ENCODE data around the gene CGB1. TPM values are rescaled to one million over a fixed set of nuclear protein-coding genes. Genes with fewer than 3 reads are reported as not detected.
"Not testable (repeated sequence)": the region's sequence is repeated elsewhere in the genome, so short reads cannot be mapped to it uniquely, and the experiment has no call there.

CGB1 gene
- not detected in 2 replicates for total RNA-seq

DNA sequence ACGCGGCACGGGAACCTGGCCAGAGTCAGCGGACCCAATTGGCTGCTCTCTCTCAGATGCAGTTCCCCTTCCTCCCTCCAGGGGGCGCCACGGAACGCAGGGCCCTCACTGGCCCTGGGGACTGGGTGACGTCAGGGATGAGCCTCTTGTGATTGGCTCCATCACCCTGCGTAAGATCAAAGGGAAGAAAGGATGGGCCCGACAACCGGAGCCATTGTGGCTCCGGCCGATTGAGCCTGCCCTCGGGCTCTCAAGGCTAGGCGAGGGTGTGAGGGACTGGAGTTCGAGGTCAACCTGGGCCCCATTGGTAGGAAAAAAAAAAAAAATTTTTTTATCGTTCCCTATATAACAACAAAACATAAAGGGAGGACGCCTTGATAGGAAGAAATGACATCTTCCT, at the start of gene CGB1:
Gene CGB1, minus strand, starts transcription at position 81 of the 400 bp plus-strand sequence. CDS start 184 bp downstream, outside the sequence.
- DNase-seq (ENCODE audit: extremely low read depth, low read depth, low spot score), result not testable (repeated sequence)

DNA sequence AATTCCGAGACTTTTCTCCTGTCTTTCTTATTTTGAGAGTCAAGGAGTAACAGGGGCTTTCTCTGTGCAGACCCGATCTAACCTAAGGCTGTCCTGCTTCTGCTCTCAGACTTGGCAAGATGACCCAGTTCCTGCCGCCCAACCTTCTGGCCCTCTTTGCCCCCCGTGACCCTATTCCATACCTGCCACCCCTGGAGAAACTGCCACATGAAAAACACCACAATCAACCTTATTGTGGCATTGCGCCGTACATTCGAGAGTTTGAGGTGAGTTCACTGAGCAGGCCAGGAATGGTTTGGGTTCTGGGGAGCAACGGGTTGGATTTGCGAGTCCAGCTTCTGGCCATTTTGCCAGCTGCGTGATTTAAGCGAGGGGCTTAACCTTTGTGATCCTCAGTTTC, 49.6 kb upstream of the CGB1 start:
- no peak for DNase-seq (ENCODE audit: extremely low read depth, low read depth, low spot score)

DNA sequence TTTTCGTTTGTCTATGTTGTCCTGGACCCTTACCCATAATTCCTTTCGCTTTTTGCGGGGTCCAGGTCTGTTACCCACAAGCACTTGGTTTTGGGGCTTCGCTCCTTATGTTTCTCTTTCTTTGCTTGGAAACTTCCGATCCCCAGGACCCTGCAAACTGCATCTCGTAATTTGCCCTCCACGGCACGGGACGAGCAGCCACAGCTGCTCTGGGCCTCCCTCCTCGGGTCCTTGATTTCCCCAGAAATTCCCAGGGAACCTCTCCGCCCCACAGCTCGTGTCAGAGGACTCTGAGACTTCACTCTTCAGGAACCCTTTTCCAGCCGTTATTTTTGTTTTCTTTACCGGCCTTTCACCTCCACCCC, 49.2 kb upstream of the CGB1 start:
- DNase-seq (ENCODE audit: extremely low read depth, low read depth, low spot score), result no peak

DNA sequence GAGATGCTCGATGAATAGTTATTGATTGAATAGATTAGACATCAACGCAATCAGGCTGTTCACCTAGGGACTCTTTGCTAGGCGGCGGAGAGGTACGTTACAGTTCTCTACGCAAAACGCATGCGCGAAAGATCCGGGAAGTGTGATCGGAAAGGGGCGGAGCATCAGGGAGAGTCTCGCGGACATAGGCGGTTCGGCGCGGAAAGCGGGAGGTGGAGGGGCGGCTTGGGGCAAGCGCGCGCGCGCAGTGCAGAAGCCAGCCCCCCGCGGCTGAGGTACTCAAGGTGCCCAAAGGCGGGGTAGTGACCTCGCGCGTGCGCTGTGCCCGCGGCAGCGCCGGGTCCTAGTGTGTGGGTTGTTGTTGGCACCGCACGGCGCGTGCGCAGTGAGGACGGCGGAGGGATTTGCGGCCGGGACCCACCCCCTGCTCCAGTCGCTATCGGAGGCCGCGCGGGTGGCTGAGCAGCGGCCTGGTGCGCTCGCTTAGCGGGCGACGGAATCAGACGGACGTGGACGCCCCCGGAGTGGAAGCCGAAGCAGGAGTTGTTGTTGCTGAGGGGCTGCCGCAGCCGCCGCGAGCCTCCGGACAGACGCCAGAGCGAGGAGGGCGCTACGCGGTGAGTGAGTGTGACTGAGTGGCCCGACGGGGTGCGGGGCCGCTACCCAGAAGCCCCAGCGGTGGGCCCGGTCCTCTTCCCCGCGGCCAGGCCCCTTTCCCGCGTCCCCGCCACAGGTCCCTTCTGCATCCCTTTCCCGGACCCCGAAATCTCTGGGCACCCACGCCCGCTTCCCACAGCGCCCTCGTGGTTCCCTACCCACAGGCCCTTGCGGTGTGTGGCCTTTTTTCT, 48.5 kb upstream of the CGB1 start, which contains the start of gene SNRNP70:
Gene SNRNP70, plus strand, starts transcription at position 432 of the 848 bp plus-strand sequence. CDS start 964 bp downstream, outside the sequence.
- peak; percentile 96 for DNase-seq (ENCODE audit: extremely low read depth, low read depth, low spot score)

DNA sequence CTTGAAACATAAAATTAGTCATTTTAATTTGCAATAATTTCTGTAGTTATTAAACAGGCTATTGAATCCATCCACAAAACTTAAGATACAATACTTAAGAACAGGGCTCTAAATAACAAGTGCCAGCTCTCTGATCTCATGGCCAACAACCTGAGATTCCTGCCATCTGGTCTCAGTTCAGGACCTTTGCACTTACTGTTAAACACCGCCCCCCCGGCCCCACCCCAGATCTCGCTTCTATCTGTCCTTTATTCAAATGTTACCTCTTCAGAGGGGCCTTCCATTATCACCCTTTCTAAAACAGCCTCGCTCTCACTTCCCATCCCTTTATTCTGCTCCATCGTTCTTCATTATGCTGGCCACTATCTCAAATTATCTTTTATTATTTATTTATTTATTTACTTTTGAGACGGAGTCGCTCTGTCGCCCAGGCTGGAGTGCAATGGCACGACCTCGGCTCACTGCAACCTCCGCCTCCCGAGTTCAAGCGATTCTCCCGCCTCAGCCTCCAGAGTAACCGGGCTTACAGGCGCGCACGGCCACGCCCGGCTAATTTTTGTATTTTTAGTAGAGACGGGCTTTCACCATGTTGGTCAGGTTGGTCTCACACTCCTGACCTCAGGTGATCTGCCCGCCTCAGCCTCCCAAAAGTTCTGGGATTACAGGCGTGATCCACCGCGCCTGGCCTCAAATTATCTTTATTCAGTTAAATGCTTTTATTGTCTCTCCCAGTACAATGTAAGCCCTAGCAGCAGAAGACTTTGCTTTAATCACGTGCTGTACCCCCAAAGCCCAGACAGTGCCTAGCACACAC, 47.7 kb upstream of the CGB1 start:
- no peak for DNase-seq (ENCODE audit: extremely low read depth, low read depth, low spot score)

DNA sequence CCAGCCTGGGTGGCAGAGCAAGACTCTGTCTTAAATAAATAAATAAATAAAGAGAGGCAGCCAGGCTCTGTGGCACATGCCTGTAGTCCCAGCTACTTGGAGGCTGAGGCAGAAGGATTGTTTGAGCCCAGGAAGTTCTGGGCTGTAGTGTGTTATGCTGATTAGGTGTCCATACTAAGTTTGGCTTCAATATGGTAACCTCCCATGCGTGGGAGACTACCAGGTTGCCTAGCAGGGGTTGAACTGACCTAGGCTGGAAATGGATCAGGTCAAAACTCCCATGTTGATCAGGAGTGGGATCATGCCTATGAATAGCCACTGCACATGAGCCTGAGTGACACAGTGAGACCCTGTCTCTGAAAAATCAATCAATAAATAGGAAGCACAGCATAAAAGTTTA, 44.6 kb upstream of the CGB1 start:
- no peak for DNase-seq (ENCODE audit: extremely low read depth, low read depth, low spot score)

DNA sequence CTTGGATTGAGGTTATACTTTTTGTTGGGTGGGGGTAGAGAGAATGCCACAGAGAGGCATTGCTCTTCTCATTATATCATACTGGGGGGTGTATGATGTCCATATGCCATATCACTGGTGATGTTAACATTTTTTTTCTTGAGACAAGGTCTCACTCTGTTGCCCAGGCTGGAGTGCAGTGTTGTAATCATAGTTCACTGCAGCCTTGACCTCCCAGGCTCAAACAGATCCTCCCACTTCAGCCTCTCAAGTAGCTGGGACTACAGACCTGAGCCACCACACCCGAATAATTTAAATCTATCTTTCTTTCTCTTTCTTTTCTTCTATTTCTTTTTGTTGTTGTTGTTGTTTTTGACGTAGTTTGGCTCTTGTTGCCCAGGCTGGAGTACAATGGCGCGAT, 43.7 kb upstream of the CGB1 start:
- DNase-seq (ENCODE audit: extremely low read depth, low read depth, low spot score), result no peak

DNA sequence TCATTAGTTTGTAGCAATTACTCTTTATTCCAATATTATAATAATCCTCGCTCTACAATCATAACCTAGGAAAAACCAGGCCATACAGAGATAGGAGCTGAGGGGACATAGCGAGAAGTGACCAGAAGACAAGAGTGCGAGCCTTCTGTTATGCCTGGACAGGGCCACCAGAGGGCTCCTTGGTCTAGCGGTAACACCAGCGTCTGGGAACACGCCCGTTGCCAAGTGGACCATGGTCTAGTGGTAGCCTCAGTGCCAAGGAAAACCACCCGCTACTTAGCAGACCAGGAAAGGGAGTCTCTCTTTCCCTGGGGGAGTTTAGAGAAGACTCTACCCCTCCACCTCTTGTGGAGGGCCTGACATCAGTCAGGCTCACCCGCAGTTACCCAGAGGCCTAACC, 38.2 kb upstream of the CGB1 start:
- DNase-seq (ENCODE audit: extremely low read depth, low read depth, low spot score), result not testable (repeated sequence)

DNA sequence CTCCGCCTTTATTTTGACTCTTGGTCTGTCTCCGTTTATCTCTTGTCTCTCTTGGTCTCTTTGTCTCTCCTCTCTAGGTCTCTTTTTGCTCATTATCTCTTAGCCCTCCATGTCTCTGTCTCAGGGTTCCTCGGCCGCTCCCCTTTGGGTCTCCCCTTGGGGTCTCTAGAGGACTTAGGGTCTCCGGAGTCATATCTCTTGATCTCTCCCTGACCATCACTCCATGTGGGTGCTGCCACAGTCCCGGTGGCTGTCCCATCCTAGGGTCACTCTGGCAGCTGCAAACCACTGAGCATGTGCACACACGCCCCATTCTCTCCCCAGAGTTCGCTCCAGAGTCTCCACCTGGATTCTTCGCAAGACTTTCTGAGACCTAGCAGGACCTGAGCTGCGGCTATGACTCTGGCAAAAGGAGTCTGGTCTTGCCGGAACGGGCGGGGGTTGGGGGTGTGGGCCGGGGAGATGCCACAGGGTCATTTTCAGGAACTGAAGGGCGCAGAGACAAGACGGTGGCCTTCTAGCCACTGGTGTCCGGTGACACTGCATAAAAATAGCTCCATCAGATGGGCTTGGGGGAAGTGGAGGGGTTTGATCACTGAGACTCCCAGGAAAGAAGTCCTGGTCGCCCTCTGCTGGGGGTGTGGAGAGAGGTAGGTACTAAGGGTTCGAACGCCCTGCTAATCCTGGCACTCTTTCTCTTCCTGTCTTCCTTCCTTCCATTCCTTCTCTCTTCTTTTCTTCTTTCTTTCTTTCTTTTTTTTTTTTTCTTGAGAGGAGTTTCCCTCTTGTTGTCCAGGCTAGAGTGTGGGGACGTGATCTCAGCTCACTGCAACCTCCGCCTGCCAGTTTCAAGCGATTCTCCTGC, 37.1 kb upstream of the CGB1 start:
- DNase-seq (ENCODE audit: extremely low read depth, low read depth, low spot score), result no peak

DNA sequence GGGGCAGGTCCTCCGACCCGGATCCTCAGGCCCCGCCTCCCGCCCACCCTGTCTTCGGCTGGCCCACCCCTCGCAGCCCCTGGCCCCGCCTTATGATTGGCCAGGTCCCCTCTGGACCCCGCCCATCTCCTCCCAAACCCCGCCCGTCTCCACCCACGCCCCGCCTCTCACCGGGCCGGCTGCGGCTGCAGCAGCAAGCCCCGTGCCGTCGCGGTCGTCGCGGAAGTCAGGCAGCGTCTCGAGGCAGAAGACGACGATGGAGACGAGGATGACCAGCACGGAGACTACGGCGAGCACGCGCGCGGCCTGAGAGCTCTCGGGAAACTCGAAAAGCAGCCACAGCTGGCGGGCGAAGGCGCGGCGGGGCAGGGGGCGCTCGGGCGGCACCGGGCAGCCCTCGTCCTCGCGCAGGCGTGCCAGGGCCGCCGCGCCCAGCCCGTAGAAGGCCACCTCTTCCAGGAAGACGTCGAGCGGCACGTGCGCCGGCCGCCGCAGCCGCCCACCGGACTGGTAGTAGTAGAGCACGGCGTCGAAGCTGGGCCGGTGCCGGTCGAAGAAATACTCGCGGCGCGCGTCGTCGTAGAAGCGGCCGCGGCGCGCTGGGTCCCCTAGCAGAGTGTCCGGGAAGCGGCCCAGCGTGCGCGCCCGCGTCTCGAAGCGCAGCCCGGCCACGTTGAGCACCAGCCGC, 35.3 kb upstream of the CGB1 start:
- no peak for DNase-seq (ENCODE audit: extremely low read depth, low read depth, low spot score)

DNA sequence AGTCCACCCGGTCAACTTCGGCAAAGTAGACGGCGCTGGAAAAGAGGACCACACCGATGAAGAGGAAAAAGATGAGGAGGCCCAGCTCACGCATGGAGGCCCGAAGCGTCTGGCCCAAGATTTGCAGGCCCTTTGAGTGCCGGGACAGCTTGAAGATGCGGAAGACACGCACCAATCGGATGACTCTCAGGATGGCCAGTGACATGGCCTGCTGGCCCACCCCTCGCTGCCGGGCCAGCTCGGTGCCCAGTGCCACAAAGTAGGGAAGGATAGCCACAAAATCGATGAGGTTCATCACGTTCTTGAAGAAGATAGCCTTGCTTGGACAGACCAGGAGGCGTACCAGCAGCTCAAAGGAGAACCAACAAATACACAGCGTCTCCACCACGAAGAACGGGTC, 33.7 kb upstream of the CGB1 start:
- no peak for DNase-seq (ENCODE audit: extremely low read depth, low read depth, low spot score)

DNA sequence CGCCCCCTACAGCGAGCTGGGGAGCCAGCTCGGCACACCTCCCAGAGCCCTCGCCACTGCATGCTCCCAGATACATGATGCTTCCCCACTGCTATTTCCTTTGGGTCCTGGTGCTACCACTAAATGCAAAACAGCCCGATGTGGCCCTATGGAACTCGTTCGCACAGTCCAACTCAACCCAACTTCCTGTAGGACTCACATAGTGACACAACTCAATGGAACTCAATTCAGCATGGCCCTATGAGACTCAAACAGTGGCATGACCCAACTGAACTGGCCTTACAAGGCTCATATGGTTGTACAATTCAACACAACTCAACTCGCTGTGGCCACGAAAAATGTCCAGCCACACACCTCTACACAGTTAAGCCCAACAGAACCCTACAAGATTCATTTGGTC, 32.3 kb upstream of the CGB1 start:
- no peak for DNase-seq (ENCODE audit: extremely low read depth, low read depth, low spot score)

DNA sequence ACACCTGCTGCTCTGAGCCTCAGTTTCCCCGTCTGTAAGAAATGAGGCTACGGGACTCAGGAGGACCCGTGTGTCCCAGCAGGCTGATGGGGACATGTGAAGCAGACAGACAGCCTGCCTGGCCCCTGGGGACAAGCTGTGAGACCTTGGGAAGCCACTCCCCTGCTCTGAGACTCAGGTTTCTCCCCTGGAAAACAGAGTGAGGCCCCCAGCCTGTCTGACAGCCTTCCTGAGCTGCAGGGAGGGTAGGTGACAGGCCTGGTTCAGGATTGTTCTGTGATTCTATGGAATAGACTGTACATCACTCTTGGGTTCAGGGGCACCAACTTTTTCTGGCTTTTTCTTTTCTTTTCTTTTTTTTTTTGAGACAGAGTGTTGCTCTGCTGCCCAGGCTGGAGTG, 30.9 kb upstream of the CGB1 start:
- no peak for DNase-seq (ENCODE audit: extremely low read depth, low read depth, low spot score)

DNA sequence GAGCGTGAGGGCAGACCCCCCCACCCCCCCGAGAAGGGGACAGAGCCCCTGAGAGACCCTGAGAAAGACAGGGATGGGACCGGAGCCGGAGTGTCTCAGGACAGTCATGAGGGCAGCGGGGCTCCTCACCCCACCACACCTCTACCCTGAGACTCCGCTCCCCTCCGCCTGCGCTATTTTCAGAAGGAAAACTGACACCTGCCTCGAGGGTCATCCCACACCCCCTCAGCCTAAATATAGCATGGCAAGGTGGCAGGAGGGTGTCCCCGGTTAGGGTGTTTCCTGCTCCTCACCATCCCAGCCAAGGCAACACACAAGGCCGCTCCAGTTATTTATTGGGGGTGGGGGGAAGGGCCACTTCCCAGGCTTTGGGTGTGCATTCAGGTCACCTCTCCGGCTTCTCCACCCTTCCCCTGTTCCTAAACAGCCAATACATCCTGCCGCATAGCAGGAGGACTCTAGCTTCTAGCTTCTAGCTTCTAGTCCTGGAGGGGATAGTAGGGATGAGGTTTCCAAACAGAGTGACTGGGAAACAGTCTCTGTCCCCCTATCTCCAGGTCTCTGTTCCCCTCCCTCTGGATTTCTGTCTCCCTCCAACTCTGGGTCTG, 29.3 kb upstream of the CGB1 start:
- no peak for DNase-seq (ENCODE audit: extremely low read depth, low read depth, low spot score)

DNA sequence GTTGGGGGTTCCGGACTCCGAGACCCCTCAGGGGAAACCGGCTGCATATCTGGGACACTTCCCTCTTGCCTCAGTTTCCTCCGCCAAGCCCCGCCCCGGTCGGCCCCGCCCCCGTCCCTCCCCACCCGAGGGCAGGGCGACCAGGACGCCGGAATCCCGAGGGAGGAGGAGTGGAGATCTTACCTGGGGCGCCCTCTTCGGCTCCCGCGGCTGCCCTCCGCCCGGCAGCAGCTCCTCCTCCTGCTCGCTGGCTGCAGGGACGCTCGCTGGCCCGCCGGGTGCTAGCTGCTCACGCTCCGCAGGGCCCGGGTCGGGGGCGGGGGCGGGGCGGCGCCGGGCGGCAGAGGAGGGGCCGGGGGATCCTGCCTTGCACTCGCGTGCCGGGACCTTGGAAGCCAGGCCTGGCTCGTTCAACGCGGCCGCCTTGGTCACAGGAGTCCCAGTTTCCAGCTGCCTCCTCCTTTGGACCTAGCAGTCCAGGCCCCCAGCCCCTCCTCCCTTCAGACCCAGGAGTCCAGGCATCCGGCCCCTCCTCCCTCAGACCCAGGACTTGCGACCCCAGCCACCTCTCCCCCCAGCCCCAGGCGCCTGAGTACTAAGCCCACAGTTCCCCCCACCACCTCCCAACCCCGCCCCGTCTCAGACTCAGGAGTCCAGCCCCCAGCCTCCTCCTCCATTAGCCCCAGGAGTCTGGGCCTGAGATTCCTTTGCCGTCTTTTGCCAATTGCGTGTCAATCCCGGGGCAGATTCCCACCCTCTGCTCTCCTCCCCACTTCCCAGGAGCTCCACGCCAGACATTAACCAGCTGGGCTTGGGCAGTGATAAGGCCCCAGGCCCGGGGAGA, 28.3 kb upstream of the CGB1 start, which contains the start of gene NTF4:
Gene NTF4, minus strand, starts transcription at position 51 of the 844 bp plus-strand sequence. CDS start 2,821 bp downstream, outside the sequence.
- no peak for DNase-seq (ENCODE audit: extremely low read depth, low read depth, low spot score)

DNA sequence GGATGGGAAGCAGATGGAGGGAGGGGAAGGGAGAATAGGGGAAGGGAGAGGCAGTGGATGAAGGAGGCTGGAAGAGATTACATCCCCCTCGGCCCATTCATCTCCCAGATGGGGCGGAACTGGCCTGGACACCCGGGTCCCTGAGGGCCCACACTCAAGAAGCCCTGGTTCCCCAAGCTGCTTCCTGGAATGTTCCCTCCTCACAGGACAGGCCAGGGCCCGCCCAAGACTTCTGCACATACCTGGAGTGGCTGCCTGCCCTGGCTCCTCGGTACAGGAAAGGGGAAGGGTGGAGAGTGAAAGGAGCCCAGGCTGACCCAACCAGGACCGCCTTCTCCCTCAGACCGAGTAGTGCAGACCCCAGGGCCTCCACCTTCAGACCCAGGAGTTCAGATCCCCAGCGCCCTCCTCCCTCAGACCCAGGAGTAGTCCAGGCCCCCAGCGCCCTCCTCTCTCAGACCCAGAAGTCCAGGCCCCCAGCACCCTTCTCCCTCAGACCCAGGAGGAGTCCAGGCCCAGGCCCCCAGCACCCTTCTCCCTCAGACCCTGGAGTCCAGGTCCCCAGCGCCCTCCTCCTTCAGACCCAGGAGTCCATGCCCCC, 27.4 kb upstream of the CGB1 start:
- DNase-seq (ENCODE audit: extremely low read depth, low read depth, low spot score), result no peak

DNA sequence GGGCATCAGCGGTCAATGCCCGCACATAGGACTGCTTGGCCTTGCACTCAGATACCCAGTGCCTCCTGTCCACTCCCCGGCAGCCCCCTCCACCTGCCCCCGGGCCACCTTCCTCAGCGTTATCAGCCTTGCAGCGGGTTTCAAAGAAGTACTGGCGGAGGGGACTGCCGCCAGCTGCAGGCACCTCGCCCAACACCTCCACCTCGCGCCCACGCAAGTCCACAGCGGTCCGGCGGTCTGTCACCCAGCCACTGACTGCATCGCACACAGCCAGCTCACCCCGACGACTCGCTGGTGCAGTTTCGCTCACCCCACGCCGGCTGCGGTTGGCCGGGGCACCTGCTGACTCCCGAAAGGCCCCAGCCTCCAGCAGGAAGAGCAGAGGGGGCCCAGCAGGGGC, 24.8 kb upstream of the CGB1 start:
- no peak for DNase-seq (ENCODE audit: extremely low read depth, low read depth, low spot score)

DNA sequence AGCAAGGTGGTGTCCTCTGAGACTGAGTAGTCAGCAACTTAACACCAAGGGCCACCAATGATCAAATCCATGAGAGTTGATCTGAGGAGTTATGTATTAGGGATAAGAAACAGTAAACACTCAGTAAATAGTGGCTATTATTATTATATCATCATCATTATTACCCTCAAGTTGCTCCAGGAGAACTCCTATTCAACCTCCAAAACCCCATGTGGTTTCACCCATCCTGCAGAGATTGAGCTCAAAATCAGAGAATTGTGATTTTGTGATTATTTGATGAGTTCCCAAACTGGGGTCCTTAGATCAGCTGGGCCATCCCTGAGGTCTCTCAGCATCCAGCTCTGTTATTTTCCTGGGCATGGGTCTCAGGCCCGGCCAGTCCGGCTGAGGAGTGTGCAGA, 24.3 kb upstream of the CGB1 start:
- no peak for DNase-seq (ENCODE audit: extremely low read depth, low read depth, low spot score)

Measured in glomerular endothelial cell (primary cell).